GM18520 (cell line): ENCODE results near the gene PPP1R3E.

ENCODE experiments used
- ATAC-seq: cut with Tn5 transposase; IDR thresholded peaks from one replicate; pipeline ENCODE4 v1.9.1; 2021; ENCODE audit not compliant: unreplicated experiment

PPP1R3E gene

DNA sequence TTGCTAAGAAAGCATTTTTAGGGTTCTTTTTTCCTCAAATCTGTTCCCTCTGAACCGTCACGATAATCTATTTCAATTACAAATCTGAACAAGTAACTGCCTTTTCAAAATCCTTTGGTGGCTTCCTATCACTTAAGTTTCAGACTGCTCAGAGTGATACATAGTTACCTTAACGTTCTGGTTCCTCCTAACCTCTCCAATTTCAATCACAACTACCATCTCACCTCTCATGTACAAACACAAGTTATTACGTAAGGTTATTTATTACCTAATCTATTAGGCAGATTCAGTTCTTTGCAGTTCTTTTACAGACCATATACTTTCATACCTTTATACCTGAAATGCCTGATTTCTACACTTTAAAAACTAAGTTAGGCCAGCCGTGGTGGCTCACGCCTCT is 52.8 kb downstream of the PPP1R3E start:
- ATAC-seq = no peak

DNA sequence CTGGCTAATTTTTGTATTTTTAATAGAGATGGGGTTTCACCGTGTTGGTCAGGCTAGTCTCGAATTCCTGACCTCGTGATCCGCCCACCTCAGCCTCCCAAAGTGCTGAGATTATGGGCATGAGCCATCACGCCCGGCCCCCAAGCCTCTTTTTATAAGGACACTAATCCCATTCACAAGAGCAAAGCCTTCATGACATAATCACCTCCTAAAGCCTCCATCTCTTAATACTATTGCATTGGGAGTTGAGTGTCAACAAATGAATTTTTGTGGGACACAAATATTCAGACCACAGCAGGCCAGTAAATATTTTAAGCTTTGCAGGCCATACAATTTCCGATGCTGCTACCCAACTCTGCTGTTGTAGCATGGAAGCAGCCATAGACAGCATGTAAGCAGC is 54.1 kb downstream of the PPP1R3E start:
- no peak for ATAC-seq
